Measurements from ENCODE around the gene FCRL6.

- TF ChIP-seq EZH2 (IDR thresholded peaks at IDR 0.05; ENCODE audit: borderline replicate concordance, low read length) (no peak), CTCF (conservative IDR thresholded peaks at IDR 0.05 in 1 of 2, IDR thresholded peaks at IDR 0.05 in 1 of 2; ENCODE audit: extremely low read depth in 1 of 2, insufficient read depth in 1 of 2, low read depth in 1 of 2, low read length in 2 of 2) (no peak)
Observed at GRCh38 chr1:159864262-159864661, 62.1 kb downstream of the FCRL6 start.
